Naive thymus-derived CD8-positive, alpha-beta T cell (primary cell): ENCODE data around the gene XIAP. TPM values are rescaled to one million over a fixed set of nuclear protein-coding genes. Genes with fewer than 3 reads are reported as not detected.
A peak's percentile ranks its signal among the peaks of the same experiment; 100 is the strongest.
"Not testable (repeated sequence)": the region's sequence is repeated elsewhere in the genome, so short reads cannot be mapped to it uniquely, and the experiment has no call there.

Experiments
- ATAC-seq, 2 donors: fragments of 150-1000 bp; cut with Tn5 transposase in 1 of 2; sonication (Bioruptor Pico), chemical (Tn5 transposase) in 1 of 2; 1 replicate in 1 of 2; 2 replicates in 1 of 2; pipeline ENCODE4 v1.10.0; 2021; ENCODE audit warnings: mild to moderate bottlenecking in 2 of 2, moderate library complexity in 2 of 2
- POLR2A ChIA-PET: fragments of 350-600 bp; sonication (Branson Sonifier 250); formaldehyde crosslinking; loops from one replicate; lab custom pipeline; 2021; ENCODE audit warnings: antibody characterized with exemption; lab: Charles Lee
- DNase-seq, 10 donors: peaks; one replicate each; pipeline versions ENCODE4 v3.0.0 to v3.0.0-alpha.2; 2020 to 2022
- H3K27ac Mint-ChIP-seq, 10 donors: one replicate each; pipeline ENCODE4 v1.8.0; 2020 to 2022; ENCODE audit warnings: mild to moderate bottlenecking in 10 of 10, mixed read lengths in 10 of 10, moderate library complexity in 4 of 10, inconsistent platforms in 1 of 10
- H3K27me3 Mint-ChIP-seq, 5 donors: one replicate each; pipeline ENCODE4 v1.8.0; 2021 to 2022; ENCODE audit warnings: mixed read lengths in 5 of 5
- H3K36me3 Mint-ChIP-seq, 3 donors: one replicate each; pipeline ENCODE4 v1.8.0; 2020 to 2022; ENCODE audit warnings: mixed read lengths in 3 of 3, mild to moderate bottlenecking in 2 of 3, inconsistent platforms in 1 of 3
- H3K4me1 Mint-ChIP-seq, 4 donors: one replicate each; pipeline ENCODE4 v1.8.0; 2021 to 2022; ENCODE audit warnings: mixed read lengths in 4 of 4
- H3K4me3 Mint-ChIP-seq, 10 donors: one replicate each; pipeline ENCODE4 v1.8.0; 2020 to 2022; ENCODE audit warnings: mild to moderate bottlenecking in 10 of 10, mixed read lengths in 10 of 10, moderate library complexity in 6 of 10, inconsistent platforms in 1 of 10
- H3K9me3 Mint-ChIP-seq, 9 donors: one replicate each; pipeline ENCODE4 v1.8.0; 2020 to 2022; ENCODE audit warnings: mixed read lengths in 9 of 9, mild to moderate bottlenecking in 3 of 9, inconsistent platforms in 1 of 9, moderate library complexity in 1 of 9
- polyA plus RNA-seq, 3 donors: library from polyadenylated mRNA; unstranded; fragments of 300-500 nt; fragmentation: Illumina TruSeq; gene quantifications; one replicate each; pipeline ENCODE4 v1.2.3, GENCODE V29; 2021
- total RNA-seq, 8 experiments: library from RNA in 2 of 8; stranded (reverse) in 2 of 8; gene quantifications; one replicate each; pipeline ENCODE4 v1.2.3 and lab custom pipeline; 2021 to 2026

XIAP gene
- total and polyA plus RNA-seq, 5 experiments from 2014 or later, result 7.6 to 47.6 (median 8.1) TPM

DNA sequence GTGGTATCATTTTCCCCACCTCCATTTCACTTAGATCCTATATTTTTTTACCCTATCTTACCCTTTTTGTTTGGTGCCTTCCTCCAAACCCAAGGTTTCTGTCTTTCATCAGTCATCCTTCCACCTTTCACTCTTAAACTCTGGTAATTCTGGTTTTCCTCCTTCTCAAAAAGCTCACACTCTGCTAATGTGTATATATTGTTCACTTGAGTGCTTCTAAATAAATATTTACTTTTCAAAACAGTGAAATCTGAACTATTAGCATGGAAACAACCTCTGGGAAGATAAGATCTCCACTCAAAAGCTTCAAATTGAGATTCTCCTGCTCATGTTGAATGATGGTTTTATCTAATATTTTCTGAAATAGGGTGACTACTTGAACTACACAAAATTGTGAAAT, 21.5 kb downstream of the XIAP start:
- H3K36me3 Mint-ChIP-seq, result peaks cover 0 to 19% (median 0%) of the 10 kb centered on the region in 3 donors
- H3K27me3 Mint-ChIP-seq, result no peaks in the 10 kb centered on the region
- peaks cover 3 to 39% (median 23%) of the 10 kb centered on the region in 4 donors for H3K4me1 Mint-ChIP-seq
- DNase-seq (no peak), ATAC-seq (no peak)
- no peaks in the 10 kb centered on the region for H3K9me3 Mint-ChIP-seq
- POLR2A ChIA-PET, result no interaction called here
- H3K4me3 Mint-ChIP-seq, result no peak overlapping the region
- H3K27ac Mint-ChIP-seq, result peak overlapping the region in 4 of 10 donors; percentile 5 to 74 (median 56)

- no peak for ATAC-seq
- H3K4me1 Mint-ChIP-seq, result peaks cover 3 to 33% (median 20%) of the 10 kb centered on the region in 4 donors
These were observed 22.5 kb downstream of the XIAP start for GRCh38 chrX:123882391-123882790.

DNA sequence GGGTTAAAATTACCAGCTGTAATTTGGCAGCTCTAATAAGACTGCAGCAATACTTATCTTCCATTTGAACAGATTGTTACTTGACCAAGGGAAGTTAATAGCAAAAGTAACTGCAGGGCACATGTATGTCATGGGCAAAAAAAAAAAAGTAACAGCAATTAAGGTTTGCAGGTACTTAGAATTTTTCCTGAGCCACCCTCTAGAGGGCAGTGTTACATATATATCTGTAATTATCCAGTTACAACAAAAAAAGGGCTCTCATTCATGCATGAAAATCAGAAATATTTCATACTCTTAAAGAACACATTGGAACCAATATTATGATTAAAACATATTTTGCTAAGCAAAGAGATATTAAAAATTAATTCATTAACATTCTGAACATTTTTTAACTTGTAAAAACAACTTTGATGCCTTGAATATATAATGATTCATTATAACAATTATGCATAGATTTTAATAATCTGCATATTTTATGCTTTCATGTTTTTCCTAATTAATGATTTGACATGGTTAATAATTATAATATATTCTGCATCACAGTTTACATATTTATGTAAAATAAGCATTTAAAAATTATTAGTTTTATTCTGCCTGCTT, 25.1 kb downstream of the XIAP start:
- peaks cover 0 to 35% (median 2%) of the 10 kb centered on the region in 3 donors for H3K36me3 Mint-ChIP-seq
- no peak overlapping the region for H3K27ac Mint-ChIP-seq
- H3K9me3 Mint-ChIP-seq, result peaks cover 0 to 2% (median 0%) of the 10 kb centered on the region in 9 donors
- DNase-seq (peak in 9 of 10 donors; percentile 2 to 66 (median 36)), ATAC-seq (no peak)
- peaks cover 3 to 16% (median 10%) of the 10 kb centered on the region in 4 donors for H3K4me1 Mint-ChIP-seq
- POLR2A ChIA-PET, result interaction anchor here (0.6 kb wide), 1 partner anchor 137 kb away, joined by 3 read pairs; no protein-coding TSS in a partner anchor
- no peak overlapping the region for H3K4me3 Mint-ChIP-seq
- H3K27me3 Mint-ChIP-seq, result no peaks in the 10 kb centered on the region

More at GRCh38 chrX:123882391-123882790, 22.5 kb downstream of the XIAP start:
- Mint-ChIP-seq H3K27ac (peak overlapping the region in 1 of 10 donors; percentile 13), H3K4me3 (no peak overlapping the region), H3K27me3 (no peaks in the 10 kb centered on the region), H3K36me3 (peaks cover 0 to 19% (median 0%) of the 10 kb centered on the region in 3 donors), H3K9me3 (no peaks in the 10 kb centered on the region)
- POLR2A ChIA-PET, result no interaction called here
- DNase-seq, result no peak

DNA sequence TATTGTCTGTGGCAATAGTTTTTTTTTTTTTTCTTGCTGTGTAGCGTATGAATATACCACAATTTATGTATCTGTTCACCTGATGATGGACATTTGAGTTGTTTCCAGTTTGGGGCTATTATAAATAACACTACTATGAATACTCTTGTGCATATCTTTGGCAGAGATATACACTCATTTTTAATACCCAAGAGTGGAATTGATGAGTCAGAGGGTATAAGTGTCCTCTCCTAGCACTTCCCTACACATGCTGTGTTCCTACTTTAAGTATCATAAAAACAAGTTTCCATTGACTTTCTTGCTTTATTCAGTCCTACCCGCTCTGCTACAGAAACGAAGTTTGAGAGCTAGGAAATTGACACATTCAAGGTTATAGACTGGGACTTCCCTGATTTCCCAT, 39.8 kb downstream of the XIAP start:
- Mint-ChIP-seq H3K9me3 (no peaks in the 10 kb centered on the region), H3K36me3 (peaks cover 0 to 61% (median 0%) of the 10 kb centered on the region in 3 donors), H3K27me3 (no peaks in the 10 kb centered on the region), H3K4me1 (peaks cover 0 to 2% (median under 1%) of the 10 kb centered on the region in 4 donors), H3K27ac (no peak overlapping the region), H3K4me3 (no peak overlapping the region)
- ATAC-seq, result no peak
- POLR2A ChIA-PET, result interaction anchor here (0.6 kb wide), 1 partner anchor 9 kb away, joined by 3 read pairs; no protein-coding TSS in a partner anchor
- DNase-seq, result no peak

DNA sequence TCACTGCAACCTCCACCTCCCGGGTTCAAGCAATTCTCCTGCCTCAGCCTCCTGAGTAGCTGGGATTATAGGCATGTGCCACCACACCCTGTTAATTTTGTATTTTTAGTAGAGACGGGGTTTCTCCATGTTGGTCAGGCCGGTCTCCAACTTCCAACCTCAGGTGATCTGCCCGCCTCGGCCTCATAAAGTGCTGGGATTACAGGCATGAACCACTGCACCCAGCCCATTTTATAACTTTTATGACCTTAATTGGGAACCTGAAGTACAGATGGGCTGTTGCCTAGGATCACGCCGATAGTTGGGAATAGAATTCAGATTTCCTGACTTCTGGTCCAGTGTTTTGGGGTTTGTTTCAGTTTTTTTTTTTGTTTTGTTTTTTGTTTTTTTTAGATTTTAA, 43.4 kb downstream of the XIAP start:
- Mint-ChIP-seq H3K36me3 (peaks cover 0 to 65% (median 0%) of the 10 kb centered on the region in 3 donors), H3K4me1 (peaks cover 12 to 29% (median 22%) of the 10 kb centered on the region in 4 donors)
- H3K27me3 Mint-ChIP-seq, DNase-seq, H3K4me3 Mint-ChIP-seq, H3K27ac Mint-ChIP-seq, ATAC-seq, H3K9me3 Mint-ChIP-seq, POLR2A ChIA-PET: not testable (repeated sequence)

DNA sequence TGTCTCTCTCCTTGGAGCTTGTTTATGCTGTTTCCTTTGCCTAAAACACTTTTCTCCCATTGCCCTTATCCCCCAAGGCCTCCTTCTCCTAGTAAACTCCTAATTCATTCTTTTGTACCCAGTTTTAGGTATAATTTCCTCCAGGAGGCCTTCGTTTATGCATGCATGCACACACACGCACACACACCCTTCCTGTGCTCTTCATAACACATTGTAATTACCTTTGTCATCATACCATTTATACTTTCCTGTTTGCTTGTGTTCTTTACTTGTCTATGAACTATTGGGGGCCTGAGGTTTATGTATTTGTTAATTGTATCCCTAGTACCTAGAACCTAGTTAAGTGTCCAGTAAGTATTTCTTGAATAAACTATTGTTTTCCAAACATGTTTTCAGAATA, 45.5 kb downstream of the XIAP start:
- POLR2A ChIA-PET, result no interaction called here
- Mint-ChIP-seq H3K36me3 (peaks cover 0 to 65% (median 0%) of the 10 kb centered on the region in 3 donors), H3K27me3 (no peaks in the 10 kb centered on the region), H3K9me3 (no peaks in the 10 kb centered on the region), H3K27ac (peak overlapping the region in 5 of 10 donors; percentile 9 to 83 (median 55)), H3K4me3 (no peak overlapping the region), H3K4me1 (peaks cover 12 to 32% (median 22%) of the 10 kb centered on the region in 4 donors)
- DNase-seq (no peak), ATAC-seq (no peak)

DNA sequence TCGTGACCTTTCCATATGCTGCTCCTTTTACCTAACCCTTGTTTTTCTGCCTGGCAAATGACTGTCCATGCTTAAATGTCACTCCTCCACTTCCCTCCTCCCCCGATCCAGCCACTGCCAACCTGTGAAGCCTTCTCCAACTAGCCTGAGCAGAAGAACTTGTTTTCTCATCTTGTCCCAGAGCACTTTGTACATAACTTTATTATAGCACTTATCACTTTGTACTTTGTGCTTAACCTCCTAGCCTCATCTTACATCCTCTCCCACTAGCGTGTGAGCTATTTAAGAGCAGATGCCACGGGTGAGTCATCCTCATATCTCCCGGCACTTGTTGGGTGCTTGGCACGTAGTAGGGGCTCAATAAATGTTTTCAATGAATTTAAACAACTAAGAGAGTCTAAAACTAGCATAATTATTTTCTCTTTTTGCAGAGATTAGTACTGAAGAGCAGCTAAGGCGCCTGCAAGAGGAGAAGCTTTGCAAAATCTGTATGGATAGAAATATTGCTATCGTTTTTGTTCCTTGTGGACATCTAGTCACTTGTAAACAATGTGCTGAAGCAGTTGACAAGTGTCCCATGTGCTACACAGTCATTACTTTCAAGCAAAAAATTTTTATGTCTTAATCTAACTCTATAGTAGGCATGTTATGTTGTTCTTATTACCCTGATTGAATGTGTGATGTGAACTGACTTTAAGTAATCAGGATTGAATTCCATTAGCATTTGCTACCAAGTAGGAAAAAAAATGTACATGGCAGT, 46.9 kb downstream of the XIAP start:
- DNase-seq, result no peak
- POLR2A ChIA-PET, result no interaction called here
- H3K36me3 Mint-ChIP-seq, result peaks cover 0 to 57% (median 0%) of the 10 kb centered on the region in 3 donors
- no peak overlapping the region for H3K4me3 Mint-ChIP-seq
- no peak for ATAC-seq
- H3K27ac Mint-ChIP-seq, result peak overlapping the region in 6 of 10 donors; percentile 12 to 66 (median 44)
- no peaks in the 10 kb centered on the region for H3K27me3 Mint-ChIP-seq
- no peaks in the 10 kb centered on the region for H3K9me3 Mint-ChIP-seq
- H3K4me1 Mint-ChIP-seq, result peaks cover 12 to 32% (median 22%) of the 10 kb centered on the region in 4 donors

GRCh38 chrX:123909523-123909922, 49.7 kb downstream of the XIAP start:
- Mint-ChIP-seq H3K9me3 (no peaks in the 10 kb centered on the region), H3K27ac (no peak overlapping the region), H3K4me3 (no peak overlapping the region), H3K27me3 (no peaks in the 10 kb centered on the region), H3K36me3 (peaks cover 0 to 39% (median 0%) of the 10 kb centered on the region in 3 donors), H3K4me1 (peaks cover 10 to 30% (median 22%) of the 10 kb centered on the region in 4 donors)
- DNase-seq (no peak), ATAC-seq (no peak)
- POLR2A ChIA-PET, result no interaction called here

DNA sequence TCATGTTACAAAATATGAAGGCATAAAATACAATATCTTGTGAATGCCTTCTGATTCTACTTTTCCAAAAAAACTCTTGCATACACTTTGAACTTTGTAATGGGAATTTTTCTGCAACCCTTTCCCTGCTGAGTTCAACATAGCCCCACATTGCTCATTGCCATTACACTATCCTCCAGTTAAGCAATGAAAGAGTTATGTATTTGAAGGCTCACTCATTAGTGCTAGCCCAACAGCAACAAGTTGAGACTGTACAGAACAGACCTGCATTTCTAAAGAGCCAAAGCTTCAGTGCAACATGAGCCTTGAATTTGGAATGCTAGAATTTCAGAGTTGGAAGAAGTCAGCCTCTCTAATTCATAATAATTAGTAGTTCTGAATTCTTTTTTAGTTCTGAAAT, 57.2 kb downstream of the XIAP start:
- Mint-ChIP-seq H3K27me3 (no peaks in the 10 kb centered on the region), H3K9me3 (no peaks in the 10 kb centered on the region), H3K36me3 (no peaks in the 10 kb centered on the region), H3K27ac (no peak overlapping the region), H3K4me3 (no peak overlapping the region), H3K4me1 (no peaks in the 10 kb centered on the region)
- DNase-seq (no peak), ATAC-seq (no peak)
- POLR2A ChIA-PET, result no interaction called here

DNA sequence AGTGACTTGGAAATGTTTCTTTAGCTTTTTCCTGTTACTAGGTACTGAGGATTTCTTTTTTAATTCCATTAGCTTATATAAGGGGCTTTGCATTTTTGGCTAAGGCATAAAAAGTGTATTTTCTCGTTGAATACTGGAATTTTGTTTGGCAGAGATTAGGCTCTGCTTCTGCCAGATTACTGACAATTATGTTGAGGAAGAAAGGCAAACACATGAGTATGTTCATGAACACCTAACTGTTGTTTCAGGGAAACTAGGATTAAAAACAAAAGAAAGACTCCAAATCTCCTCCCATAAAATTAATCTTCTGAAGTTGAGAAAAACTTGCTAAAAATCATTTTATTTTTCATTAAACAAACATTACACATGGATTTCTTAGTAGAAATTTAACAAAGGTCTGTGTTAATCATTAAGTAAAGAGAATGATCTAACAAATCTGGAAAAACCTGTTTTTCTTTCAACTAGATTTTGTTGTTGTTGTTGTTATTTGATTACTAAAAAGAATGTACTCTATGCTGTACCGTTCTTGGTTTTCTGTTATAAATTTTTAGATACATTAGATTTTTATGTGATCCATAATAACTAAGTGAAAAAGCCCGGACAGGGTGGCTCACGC, 58.4 kb downstream of the XIAP start:
- ATAC-seq, result no peak
- POLR2A ChIA-PET, result no interaction called here
- no peak overlapping the region for H3K4me3 Mint-ChIP-seq
- no peak overlapping the region for H3K27ac Mint-ChIP-seq
- DNase-seq, result no peak
- H3K36me3 Mint-ChIP-seq, result no peaks in the 10 kb centered on the region
- no peaks in the 10 kb centered on the region for H3K4me1 Mint-ChIP-seq
- no peaks in the 10 kb centered on the region for H3K9me3 Mint-ChIP-seq
- no peaks in the 10 kb centered on the region for H3K27me3 Mint-ChIP-seq

DNA sequence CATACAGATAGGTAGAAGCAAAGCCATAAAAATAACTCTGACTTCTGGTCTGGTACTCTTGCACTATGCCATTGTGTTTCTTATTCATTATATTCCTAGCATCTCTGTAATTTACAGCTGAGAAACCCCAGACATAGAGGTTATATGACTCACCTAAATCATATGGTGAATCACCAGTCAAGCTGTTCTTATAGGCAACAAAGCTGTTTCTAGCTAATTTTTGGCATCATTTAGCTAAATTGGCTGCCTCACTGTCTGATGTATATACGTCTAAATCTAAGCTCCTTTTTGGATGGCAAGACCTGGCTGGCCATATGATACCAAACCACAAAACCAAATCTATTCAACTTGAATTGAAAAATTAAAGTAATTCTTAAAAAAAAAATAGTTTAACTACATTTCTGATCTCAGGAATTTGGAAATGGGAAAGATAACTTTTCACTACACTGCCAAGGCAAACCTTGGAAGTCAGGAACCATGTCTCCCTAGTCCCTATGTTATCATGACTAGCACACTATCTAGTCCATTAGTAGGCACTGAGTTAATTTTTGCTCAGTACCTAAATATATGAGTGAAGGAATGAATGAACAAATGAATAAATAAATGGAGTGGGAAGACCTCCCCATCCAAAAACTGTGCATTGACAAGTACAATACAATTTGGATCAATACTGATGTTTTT, 60.4 kb downstream of the XIAP start:
- Mint-ChIP-seq H3K36me3 (no peaks in the 10 kb centered on the region), H3K9me3 (no peaks in the 10 kb centered on the region), H3K4me1 (no peaks in the 10 kb centered on the region), H3K27ac (no peak overlapping the region), H3K4me3 (no peak overlapping the region), H3K27me3 (no peaks in the 10 kb centered on the region)
- ATAC-seq (no peak), DNase-seq (no peak)
- POLR2A ChIA-PET, result interaction anchor here (0.5 kb wide), 1 partner anchor 40 kb away, joined by 4 read pairs; no protein-coding TSS in a partner anchor

GRCh38 chrX:123923211-123923610, 63.4 kb downstream of the XIAP start:
- no peak overlapping the region for H3K4me3 Mint-ChIP-seq
- ATAC-seq (no peak), DNase-seq (no peak)
- no peak overlapping the region for H3K27ac Mint-ChIP-seq
- H3K9me3 Mint-ChIP-seq, result no peaks in the 10 kb centered on the region
- no peaks in the 10 kb centered on the region for H3K4me1 Mint-ChIP-seq
- POLR2A ChIA-PET, result no interaction called here
- no peaks in the 10 kb centered on the region for H3K36me3 Mint-ChIP-seq
- H3K27me3 Mint-ChIP-seq, result peaks cover 0 to 2% (median 0%) of the 10 kb centered on the region in 5 donors
